Mucosa of descending colon (tissue), 3 donors: ENCODE results near the gene C7orf33. TPM values are rescaled to one million over a fixed set of nuclear protein-coding genes. Genes with fewer than 3 reads are reported as not detected.

Source experiments
- ATAC-seq: fragments of 200-7000 bp; cut with Tn5 transposase; one replicate; pipeline ENCODE4 v1.9.1; 2020; ENCODE audit warnings: mild to moderate bottlenecking, moderate library complexity
- DNase-seq, 3 donors: peaks; one replicate each; pipeline ENCODE4 v3.0.0-alpha.2; 2020
- H3K36me3 ChIP-seq: fragments of 200-600 bp; one replicate; pipeline ENCODE4 v1.8.0; 2021; ENCODE audit warnings: low read depth, mild to moderate bottlenecking
- H3K4me1 ChIP-seq: fragments of 200-600 bp; one replicate; pipeline ENCODE4 v1.8.0; 2021; ENCODE audit warnings: low read depth, mild to moderate bottlenecking
- H3K4me3 ChIP-seq: fragments of 200-600 bp; one replicate; pipeline ENCODE4 v1.8.0; 2021; ENCODE audit warnings: mild to moderate bottlenecking
- H3K9me3 ChIP-seq: fragments of 200-600 bp; one replicate; pipeline ENCODE4 v1.8.0; 2021; ENCODE audit warnings: mild to moderate bottlenecking
- CTCF ChIP-seq: fragments of 200-600 bp; IDR thresholded peaks from one replicate; pipeline ENCODE4 v1.8.0; 2022; ENCODE audit warnings: antibody characterized with exemption, mild to moderate bottlenecking
- intact Hi-C, 2 donors: fragments of 100-400 bp; cut with DNase I in 1 of 2; cut with micrococcal nuclease in 1 of 2; formaldehyde crosslinking; loops; one replicate each; pipeline versions ENCODE4 v1.11.0 to v1.11.1; 2022; cut with DNase I, micrococcal nuclease
- total RNA-seq, 3 donors: library from RNA; stranded (reverse); fragmentation: NEBNext Ultra II Directional in 2 of 3; extraction: Animal tissue kit (Norgen Biotek cat#: 25700) in 2 of 3; gene quantifications; one replicate each; pipeline versions ENCODE4 v1.2.1 to v1.2.4, GENCODE V29; 2021 to 2023
- donor health status: DM: no; HTN: no; CAD: no; lungs with moderate emphysema.
- donor health status: DM: no; HTN: no; CAD: no.
- donor health status: DM: no; HTN: yes; CAD: no.

The C7orf33 gene
- total RNA-seq, 3 donors from 2014 or later, result not detected

DNA sequence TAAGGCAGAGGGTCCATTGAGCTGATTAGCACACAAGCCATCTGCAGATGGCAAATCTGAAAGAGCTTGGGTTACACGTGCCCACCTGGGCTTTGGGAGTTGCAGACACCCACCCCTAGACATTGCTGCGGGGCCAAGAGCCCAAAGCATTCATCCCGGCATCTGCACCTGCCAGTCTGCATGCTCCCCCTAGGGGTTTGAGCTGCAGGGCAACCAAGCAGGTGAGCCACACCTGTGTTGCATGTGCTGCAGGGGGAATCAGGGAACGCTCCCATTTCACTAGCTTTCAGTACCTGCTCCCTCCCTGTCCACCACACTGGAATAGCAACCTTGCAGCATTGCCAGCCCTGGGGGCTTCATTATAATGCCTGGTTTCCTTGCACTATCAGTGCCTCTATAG lies 21.1 kb downstream of the C7orf33 start:
- intact Hi-C loops, result no loop called here
- Histone ChIP-seq H3K4me3 (no peak overlapping the region), H3K9me3 (no peaks in the 10 kb centered on the region), H3K36me3 (no peaks in the 10 kb centered on the region), H3K4me1 (no peaks in the 10 kb centered on the region)
- ATAC-seq (no peak), DNase-seq (no peak)
- TF ChIP-seq CTCF, result no peak

DNA sequence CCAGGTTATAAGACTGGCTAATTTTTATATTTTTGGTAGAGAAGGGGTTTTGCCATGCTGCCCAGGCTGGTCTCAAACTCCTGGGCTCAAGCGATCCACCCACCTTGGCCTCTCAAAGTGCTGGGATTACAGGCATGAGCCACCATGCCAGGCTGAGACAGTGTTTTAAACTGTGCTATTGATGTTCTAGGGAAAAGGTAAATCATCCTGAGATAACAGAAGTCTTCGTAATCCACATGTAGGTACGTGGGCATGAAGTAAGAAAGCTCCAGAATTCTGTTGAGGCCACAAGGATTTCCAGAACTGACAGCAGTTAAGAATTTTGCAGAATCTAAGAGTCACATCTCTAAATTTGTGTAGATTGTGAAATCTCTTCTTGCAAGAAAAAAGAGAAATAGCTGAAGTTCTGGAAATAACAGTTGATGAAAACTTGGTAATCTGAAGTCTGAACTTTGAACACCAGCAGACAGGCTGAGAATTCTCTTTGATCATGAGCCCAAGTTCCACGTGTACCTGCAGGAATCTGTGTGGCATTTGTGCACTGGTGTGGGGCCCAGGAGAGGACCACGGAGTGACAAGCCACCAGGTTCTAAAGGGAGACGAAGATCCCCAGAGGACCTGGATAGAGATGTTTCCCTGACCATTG lies 24.6 kb downstream of the C7orf33 start:
- no peaks in the 10 kb centered on the region for H3K9me3 ChIP-seq
- intact Hi-C loops, result no loop called here
- no peak for ATAC-seq

DNA sequence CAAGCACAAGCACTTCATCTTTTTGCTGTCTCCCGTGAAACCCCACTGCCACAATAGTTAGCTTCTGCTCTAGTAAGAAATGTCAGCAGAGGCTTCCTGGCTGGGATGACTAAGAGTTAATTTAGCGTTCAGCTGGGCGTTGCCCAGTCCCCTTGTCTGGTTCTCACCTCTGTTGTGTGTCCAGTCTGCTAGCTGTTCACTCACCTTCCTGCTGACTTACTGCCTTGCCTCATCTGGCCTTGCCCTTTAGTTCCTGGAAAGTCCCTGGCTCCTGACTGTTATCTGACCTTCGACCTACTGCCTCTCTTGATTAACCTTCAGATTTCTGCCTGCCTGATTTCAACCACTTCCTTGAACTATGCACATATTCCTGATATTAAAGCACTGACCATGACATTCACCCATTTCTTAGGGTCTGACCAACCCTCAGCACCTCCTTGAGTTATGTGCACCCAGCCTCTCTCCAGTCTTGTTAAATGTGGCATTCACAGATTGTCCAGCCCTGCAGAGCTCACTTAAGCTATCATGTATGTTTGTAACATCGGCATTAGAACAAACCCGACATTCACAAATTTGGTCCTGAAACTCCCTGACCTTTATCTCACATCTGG lies 30.3 kb downstream of the C7orf33 start:
- Histone ChIP-seq H3K4me1 (no peaks in the 10 kb centered on the region), H3K4me3 (no peak overlapping the region), H3K36me3 (no peaks in the 10 kb centered on the region), H3K9me3 (no peaks in the 10 kb centered on the region)
- intact Hi-C loops, result no loop called here
- no peak for TF ChIP-seq CTCF
- DNase-seq (no peak), ATAC-seq (peak; percentile 38)

More for the DNA sequence above, 24.6 kb downstream of the C7orf33 start:
- Histone ChIP-seq H3K4me1 (no peaks in the 10 kb centered on the region), H3K4me3 (no peak overlapping the region), H3K36me3 (no peaks in the 10 kb centered on the region)
- DNase-seq, result no peak
- TF ChIP-seq CTCF, result no peak

- intact Hi-C loops, result no loop called here
- H3K36me3 ChIP-seq, result no peaks in the 10 kb centered on the region
- no peaks in the 10 kb centered on the region for H3K4me1 ChIP-seq
- ATAC-seq, result no peak
- TF ChIP-seq CTCF, result no peak
- no peaks in the 10 kb centered on the region for H3K9me3 ChIP-seq
- no peak for DNase-seq
- no peak overlapping the region for H3K4me3 ChIP-seq
Measured at GRCh38 chr7:148621563-148621962, 31.0 kb downstream of the C7orf33 start.

DNA sequence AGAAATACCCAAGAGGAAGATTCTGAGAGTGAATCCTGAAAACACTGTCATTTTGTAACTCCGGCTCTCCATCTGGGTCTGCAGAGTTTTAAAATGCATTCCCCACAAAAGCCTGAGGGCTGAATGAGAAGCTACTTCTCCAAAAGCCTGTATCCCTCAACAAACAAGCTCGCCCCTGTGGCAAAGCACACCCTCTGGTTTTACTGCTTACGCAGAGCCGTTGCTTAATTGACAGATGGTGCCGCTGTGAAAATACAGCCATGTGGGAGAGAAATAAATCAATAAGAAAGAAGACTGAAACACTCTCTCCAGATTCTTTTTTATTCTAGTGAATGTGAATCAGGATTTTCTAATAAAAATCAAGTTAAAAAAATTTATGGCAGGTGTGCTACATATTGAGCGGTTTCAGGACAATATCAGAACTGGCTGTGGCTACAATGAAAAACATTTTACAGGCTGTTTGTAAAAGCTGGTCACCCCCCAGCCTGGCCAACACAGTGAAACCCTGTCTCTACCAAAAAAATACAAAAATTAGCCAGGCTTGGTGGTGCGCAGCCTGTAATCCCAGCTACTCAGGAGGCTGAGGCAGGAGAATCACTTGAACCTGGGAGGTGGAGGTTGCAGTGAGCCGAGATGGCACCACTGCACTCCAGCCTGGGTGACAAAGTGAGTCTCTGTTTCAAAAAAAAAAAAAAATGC lies 32.5 kb downstream of the C7orf33 start:
- ATAC-seq, result no peak
- H3K9me3 ChIP-seq, result no peaks in the 10 kb centered on the region
- intact Hi-C loops, result no loop called here
- no peak for DNase-seq
- H3K4me1 ChIP-seq, result no peaks in the 10 kb centered on the region
- H3K36me3 ChIP-seq, result no peaks in the 10 kb centered on the region
- H3K4me3 ChIP-seq, result no peak overlapping the region
- TF ChIP-seq CTCF, result no peak
